Measurements from ENCODE around the gene HBE1. TPM values are rescaled to one million over a fixed set of nuclear protein-coding genes. Genes with fewer than 3 reads are reported as not detected.
"Not testable (repeated sequence)": the region's sequence is repeated elsewhere in the genome, so short reads cannot be mapped to it uniquely, and the experiment has no call there.

Gene HBE1
- total RNA-seq, 4 donors from 2014 or later, result 0.67 TPM; not detected in 3

DNA sequence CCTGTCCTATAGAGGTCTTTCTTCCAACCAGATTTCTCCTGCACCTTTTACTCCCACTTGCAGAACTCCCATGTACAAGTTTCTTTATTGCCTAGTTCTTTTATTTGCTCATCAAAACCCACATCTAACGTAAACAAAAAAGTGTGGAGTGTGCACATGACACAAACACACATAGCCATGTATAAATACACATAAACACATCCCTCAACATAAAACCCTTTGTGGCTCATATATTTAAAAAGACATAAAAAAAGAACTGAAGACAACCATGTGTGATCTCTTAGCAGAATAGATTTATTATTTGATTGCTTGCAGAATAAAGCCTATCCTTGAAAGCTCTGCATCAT lies 16.9 kb downstream of the HBE1 start:
- Histone ChIP-seq H3K4me3 (no peak overlapping the region), H3K4me1 (no peaks in the 10 kb centered on the region), H3K36me3 (no peaks in the 10 kb centered on the region), H3K27ac (no peak overlapping the region), H3K9me3 (no peaks in the 10 kb centered on the region), H3K27me3 (no peaks in the 10 kb centered on the region)
- TF ChIP-seq, protein P1, sequence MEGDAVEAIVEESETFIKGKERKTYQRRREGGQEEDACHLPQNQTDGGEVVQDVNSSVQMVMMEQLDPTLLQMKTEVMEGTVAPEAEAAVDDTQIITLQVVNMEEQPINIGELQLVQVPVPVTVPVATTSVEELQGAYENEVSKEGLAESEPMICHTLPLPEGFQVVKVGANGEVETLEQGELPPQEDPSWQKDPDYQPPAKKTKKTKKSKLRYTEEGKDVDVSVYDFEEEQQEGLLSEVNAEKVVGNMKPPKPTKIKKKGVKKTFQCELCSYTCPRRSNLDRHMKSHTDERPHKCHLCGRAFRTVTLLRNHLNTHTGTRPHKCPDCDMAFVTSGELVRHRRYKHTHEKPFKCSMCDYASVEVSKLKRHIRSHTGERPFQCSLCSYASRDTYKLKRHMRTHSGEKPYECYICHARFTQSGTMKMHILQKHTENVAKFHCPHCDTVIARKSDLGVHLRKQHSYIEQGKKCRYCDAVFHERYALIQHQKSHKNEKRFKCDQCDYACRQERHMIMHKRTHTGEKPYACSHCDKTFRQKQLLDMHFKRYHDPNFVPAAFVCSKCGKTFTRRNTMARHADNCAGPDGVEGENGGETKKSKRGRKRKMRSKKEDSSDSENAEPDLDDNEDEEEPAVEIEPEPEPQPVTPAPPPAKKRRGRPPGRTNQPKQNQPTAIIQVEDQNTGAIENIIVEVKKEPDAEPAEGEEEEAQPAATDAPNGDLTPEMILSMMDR (IDR thresholded peaks at IDR 0.05), result no peak
- TF ChIP-seq POLR2A (IDR thresholded peaks at IDR 0.05) (no peak), EP300 (IDR thresholded peaks at IDR 0.05) (no peak), POLR2AphosphoS5 (IDR thresholded peaks at IDR 0.05) (no peak)
- 50 to 85% methylated on average over 1 of the region's 1 CpG for WGBS, 2 donors (ENCODE audit: low coverage in 1 of 2)
- ATAC-seq, result no peak

DNA sequence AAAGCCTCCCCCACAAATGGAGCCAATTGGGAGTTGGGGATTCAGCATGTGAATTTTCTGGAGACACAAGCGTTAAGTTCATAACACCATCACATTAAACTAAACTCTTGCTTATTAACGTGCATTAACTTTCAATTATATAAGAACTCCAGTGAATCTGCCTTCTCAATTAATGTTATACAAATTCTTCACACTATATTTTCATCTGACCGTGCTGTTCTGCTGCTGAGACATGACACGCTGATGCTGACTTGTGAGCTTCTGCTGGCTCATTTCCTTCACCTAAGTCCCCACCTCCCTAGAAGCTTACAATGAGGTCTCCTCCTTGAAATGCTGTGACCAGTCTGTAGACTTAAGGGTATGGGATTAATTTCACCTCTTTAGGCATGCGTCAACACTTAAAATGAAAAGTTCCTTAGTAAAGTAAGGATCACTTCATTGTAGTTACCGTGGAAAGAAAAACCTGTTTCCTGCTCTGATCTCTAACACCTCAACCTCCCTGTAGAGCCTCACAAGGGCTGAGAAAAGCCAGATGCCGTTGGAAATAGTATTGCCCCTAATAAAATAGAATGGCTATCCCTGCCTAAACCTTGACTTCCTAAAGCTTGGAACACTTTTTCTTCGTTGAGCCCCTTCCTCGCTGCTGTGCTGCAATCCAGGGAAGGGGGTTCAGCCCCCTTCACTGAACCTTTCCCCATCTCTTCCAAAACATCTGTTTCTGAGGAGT lies 17.4 kb downstream of the HBE1 start:
- 62 to 73% methylated on average over 8 of the region's 9 CpGs for WGBS, 2 donors (ENCODE audit: low coverage in 1 of 2)
- Histone ChIP-seq H3K27me3 (no peaks in the 10 kb centered on the region), H3K27ac (no peak overlapping the region), H3K4me1 (no peaks in the 10 kb centered on the region), H3K36me3 (no peaks in the 10 kb centered on the region), H3K4me3 (no peak overlapping the region), H3K9me3 (no peaks in the 10 kb centered on the region)
- TF ChIP-seq POLR2A (IDR thresholded peaks at IDR 0.05) (no peak), POLR2AphosphoS5 (IDR thresholded peaks at IDR 0.05) (no peak), EP300 (IDR thresholded peaks at IDR 0.05) (no peak)
- TF ChIP-seq, protein P1 (IDR thresholded peaks at IDR 0.05), result no peak
- no peak for ATAC-seq

DNA sequence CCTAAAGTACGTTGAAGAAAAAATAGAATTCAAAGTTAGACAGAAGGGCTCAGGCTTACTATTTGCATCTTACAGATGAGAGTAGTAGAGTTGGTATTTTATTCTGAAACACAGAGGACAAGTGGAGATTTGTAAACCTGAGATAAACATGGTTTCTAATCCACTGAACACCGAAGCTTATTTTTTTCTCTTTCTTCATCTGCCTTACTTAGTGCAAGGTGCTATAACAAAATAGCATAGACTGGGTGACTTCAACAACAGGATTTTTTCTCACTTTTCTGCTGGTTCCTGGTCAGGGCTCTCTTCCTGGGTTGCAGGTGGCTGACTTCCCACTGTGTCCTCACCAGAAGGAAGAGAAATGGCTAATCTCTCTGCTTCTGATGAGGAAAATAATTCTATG lies 18.0 kb downstream of the HBE1 start:
- no peaks in the 10 kb centered on the region for H3K4me1 ChIP-seq
- WGBS, 2 donors (ENCODE audit: low coverage in 1 of 2), result 54 to 59% methylated on average over 2 of the region's 2 CpGs
- TF ChIP-seq, protein P1 (IDR thresholded peaks at IDR 0.05), result no peak
- TF ChIP-seq POLR2AphosphoS5 (IDR thresholded peaks at IDR 0.05) (no peak), POLR2A (IDR thresholded peaks at IDR 0.05) (no peak), EP300 (IDR thresholded peaks at IDR 0.05) (no peak)
- no peak overlapping the region for H3K27ac ChIP-seq
- H3K9me3 ChIP-seq, result no peaks in the 10 kb centered on the region
- no peaks in the 10 kb centered on the region for H3K36me3 ChIP-seq
- H3K27me3 ChIP-seq, result no peaks in the 10 kb centered on the region
- no peak overlapping the region for H3K4me3 ChIP-seq
- ATAC-seq, result no peak

DNA sequence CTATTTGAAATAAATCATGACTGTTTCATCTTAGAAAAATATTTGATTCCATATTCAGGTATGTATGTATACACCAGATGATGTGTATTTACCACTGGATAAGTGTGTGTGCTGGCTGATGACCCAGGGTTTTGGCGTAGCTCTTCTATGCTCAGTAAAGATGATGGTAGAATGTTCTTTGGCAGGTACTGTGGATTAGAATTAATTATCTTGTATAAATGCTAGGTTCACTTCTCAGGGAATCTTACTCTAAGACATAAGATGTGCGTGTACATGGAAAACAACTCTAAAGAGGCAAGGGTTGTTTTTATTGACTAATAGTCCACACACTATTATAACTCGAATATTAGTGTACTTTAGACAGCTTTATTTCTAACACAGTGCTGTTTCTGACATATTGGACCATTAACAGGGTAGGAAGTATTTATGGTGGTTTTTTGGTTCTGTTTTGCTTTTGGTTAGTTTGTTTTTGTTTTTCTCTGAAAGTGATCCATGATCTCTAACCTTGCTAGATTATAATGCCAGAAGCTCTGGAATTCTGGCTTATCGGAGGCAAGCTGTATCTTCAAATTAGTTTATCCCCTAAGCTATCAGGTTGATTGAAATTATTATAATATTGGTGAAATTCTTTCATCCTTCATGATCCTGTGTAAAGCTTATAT lies 19.1 kb downstream of the HBE1 start:
- H3K4me1 ChIP-seq, result no peaks in the 10 kb centered on the region
- H3K36me3 ChIP-seq, result no peaks in the 10 kb centered on the region
- no peaks in the 10 kb centered on the region for H3K9me3 ChIP-seq
- 82 to 86% methylated on average over 4 of the region's 4 CpGs for WGBS, 2 donors (ENCODE audit: low coverage in 1 of 2)
- ATAC-seq, result no peak
- H3K27ac ChIP-seq, result no peak overlapping the region
- no peaks in the 10 kb centered on the region for H3K27me3 ChIP-seq
- H3K4me3 ChIP-seq, result no peak overlapping the region
- TF ChIP-seq, protein P1 (IDR thresholded peaks at IDR 0.05), result no peak
- no peak for TF ChIP-seq POLR2AphosphoS5 (IDR thresholded peaks at IDR 0.05)
- TF ChIP-seq EP300 (IDR thresholded peaks at IDR 0.05), result no peak
- no peak for TF ChIP-seq POLR2A (IDR thresholded peaks at IDR 0.05)

DNA sequence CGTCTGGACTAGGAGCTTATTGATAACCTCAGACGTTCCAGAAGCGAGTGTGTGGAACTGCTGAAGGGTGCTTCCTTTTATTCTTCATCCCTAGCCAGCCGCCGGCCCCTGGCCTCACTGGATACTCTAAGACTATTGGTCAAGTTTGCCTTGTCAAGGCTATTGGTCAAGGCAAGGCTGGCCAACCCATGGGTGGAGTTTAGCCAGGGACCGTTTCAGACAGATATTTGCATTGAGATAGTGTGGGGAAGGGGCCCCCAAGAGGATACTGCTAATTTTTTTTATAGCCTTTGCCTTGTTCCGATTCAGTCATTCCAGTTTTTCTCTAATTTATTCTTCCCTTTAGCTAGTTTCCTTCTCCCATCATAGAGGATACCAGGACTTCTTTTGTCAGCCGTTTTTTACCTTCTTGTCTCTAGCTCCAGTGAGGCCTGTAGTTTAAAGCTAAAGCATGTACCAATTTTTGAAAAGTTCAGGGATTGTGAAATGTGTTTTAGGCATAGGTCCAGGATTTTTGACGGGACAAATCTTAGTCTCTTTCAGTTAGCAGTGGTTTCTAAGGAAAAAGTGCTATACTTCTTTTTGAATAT lies 19.8 kb downstream of the HBE1 start, which contains the start of gene HBG1:
TSS of gene HBG1 (minus strand) at position 51 of the 590 bp plus-strand sequence. CDS start 53 bp downstream, outside the sequence.
- WGBS, 2 donors (ENCODE audit: low coverage in 1 of 2), result 44 to 57% methylated on average over 1 to 3 of the region's 9 CpGs
- H3K27ac ChIP-seq, result not testable (repeated sequence)

DNA sequence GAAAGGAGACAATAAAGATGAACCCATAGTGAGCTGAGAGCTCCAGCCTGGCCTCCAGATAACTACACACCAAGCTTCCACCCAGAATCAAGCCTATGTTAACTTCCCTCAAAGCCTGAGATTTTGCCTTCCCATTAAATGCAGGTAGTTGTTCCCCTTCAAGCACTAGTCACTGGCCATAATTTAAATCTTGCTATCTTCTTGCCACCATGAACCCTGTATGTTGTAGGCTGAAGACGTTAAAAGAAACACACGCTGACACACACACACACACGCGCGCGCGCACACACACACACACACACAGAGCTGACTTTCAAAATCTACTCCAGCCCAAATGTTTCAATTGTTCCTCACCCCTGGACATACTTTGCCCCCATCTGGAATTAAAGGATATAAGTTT lies 21.2 kb downstream of the HBE1 start:
- H3K9me3 ChIP-seq, H3K27ac ChIP-seq, H3K27me3 ChIP-seq, H3K4me1 ChIP-seq, H3K36me3 ChIP-seq, ATAC-seq, H3K4me3 ChIP-seq: not testable (repeated sequence)
- 100% methylated on average over 1 of the region's 7 CpGs; no CpG with 5 or more reads in 1 of the 2 donors for WGBS, 2 donors (ENCODE audit: low coverage in 1 of 2)

More for the DNA sequence above, 19.8 kb downstream of the HBE1 start, which contains the start of gene HBG1:
- H3K4me1 ChIP-seq, H3K36me3 ChIP-seq, H3K9me3 ChIP-seq, H3K4me3 ChIP-seq, ATAC-seq, H3K27me3 ChIP-seq: not testable (repeated sequence)

Measured in gastroesophageal sphincter (tissue), 4 donors.